Measurements from ENCODE around the gene ABI3. TPM values are rescaled to one million over a fixed set of nuclear protein-coding genes. Genes with fewer than 3 reads are reported as not detected.

Gene ABI3
- total RNA-seq, 1 experiment from 2014 or later = 0.14 TPM

Other genes with a start within 250 kb of the ABI3 start
- gene GIP, start 242.1 kb upstream of the ABI3 start, total RNA-seq (2014; rRNA removed; shearing (Covaris generic)) = 0.20 and 1.5 TPM in 2 replicates
- 63.0 and 86.2 TPM in 2 replicates for gene IGF2BP1, start 213.3 kb upstream of the ABI3 start, total RNA-seq (2014; rRNA removed; shearing (Covaris generic))
- not detected in 2 replicates for gene B4GALNT2, start 77.9 kb upstream of the ABI3 start, total RNA-seq (2014; rRNA removed; shearing (Covaris generic))
- gene GNGT2, start 133 bp upstream of the ABI3 start, total RNA-seq (2014; rRNA removed; shearing (Covaris generic)) = not detected in 2 replicates
- 3.5 and 4.1 TPM in 2 replicates for gene PHOSPHO1, start 20.1 kb downstream of the ABI3 start, total RNA-seq (2014; rRNA removed; shearing (Covaris generic))
- gene ZNF652, start 151.5 kb downstream of the ABI3 start, total RNA-seq (2014; rRNA removed; shearing (Covaris generic)) = 10.2 and 20.2 TPM in 2 replicates
- 268 and 273 TPM in 2 replicates for gene PHB1, start 204.2 kb downstream of the ABI3 start, total RNA-seq (2014; rRNA removed; shearing (Covaris generic))

Measured in G401 (cell line).